Activated CD4-positive, alpha-beta memory T cell treated with anti-CD3 and anti-CD28 coated beads for 36 hours (primary cell): ENCODE measurements around the gene TOMM7. TPM values are rescaled to one million over a fixed set of nuclear protein-coding genes. Genes with fewer than 3 reads are reported as not detected.

Experiments used
- CTCF ChIA-PET: fragments of 350-600 bp; sonication (Branson Sonifier 250); formaldehyde crosslinking; loops from one replicate; lab custom pipeline; 2021; ENCODE audit warnings: antibody characterized with exemption, inconsistent platforms; lab: Charles Lee
- POLR2A ChIA-PET: fragments of 350-600 bp; sonication (Branson Sonifier 250); formaldehyde crosslinking; loops from one replicate; lab custom pipeline; 2021; ENCODE audit warnings: antibody characterized with exemption; lab: Charles Lee
- DNase-seq: peaks from one replicate; pipeline ENCODE4 v3.0.0-alpha.2; 2020
- H3K27ac Mint-ChIP-seq: one replicate; pipeline ENCODE4 v1.8.0; 2021; ENCODE audit warnings: mixed read lengths
- H3K27me3 Mint-ChIP-seq: one replicate; pipeline ENCODE4 v1.8.0; 2021; ENCODE audit warnings: mixed read lengths
- H3K36me3 Mint-ChIP-seq: one replicate; pipeline ENCODE4 v1.8.0; 2021; ENCODE audit warnings: mixed read lengths
- H3K4me1 Mint-ChIP-seq: one replicate; pipeline ENCODE4 v1.8.0; 2021; ENCODE audit warnings: low read depth, mixed read lengths
- H3K4me3 Mint-ChIP-seq: one replicate; pipeline ENCODE4 v1.8.0; 2021; ENCODE audit warnings: mild to moderate bottlenecking, mixed read lengths
- H3K9me3 Mint-ChIP-seq: one replicate; pipeline ENCODE4 v1.8.0; 2021; ENCODE audit warnings: mixed read lengths
- intact Hi-C: fragments of 100-400 bp; cut with micrococcal nuclease; formaldehyde crosslinking; loops from one replicate; pipeline ENCODE4 v1.15.1; 2023
- total RNA-seq, 2 experiments: library from RNA; stranded (reverse); gene quantifications; one replicate each; pipeline ENCODE4 v1.2.3, GENCODE V29; 2021

The TOMM7 gene
- total RNA-seq, result 100 to 1,000 TPM; 277 to 279 TPM

DNA sequence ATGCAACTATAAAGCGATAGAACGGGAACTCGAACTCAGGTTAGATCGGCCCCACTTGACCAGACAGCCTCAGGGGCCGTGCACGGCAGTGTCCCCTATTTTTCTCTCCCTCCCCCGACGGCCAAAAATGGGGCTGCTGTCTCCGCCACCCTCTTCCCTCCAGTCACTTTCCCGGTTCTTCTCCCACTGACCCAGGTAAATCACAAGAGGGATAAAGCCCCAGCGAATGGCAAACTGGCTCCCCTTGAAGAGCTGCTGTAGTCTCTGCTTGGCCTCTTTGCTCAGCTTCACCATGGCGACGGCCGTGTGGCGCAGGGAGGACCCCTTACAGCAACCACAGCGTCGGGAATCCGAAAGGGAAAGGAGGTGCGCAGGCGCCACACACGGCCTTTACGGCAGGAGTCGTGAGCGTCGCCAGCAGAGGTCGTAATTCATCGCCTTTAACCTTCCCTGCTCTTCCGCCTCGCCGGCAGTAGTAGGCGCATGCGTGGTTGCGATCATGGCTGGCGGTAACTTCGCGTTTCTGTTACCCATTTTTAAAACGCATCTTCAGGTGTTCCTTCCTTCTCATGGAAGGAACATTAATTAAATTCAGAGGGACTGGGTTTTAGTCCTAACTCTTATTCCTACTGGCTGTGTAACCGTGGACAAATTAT lies at the start of gene TOMM7:
Gene TOMM7, minus strand, starts transcription at position 364 of the 656 bp plus-strand sequence. Its CDS starts 70 bp downstream, at position 294.
- peak within 1 kb of the TSS; percentile 96 for H3K4me3 Mint-ChIP-seq
- intact Hi-C loops, result loop anchor here (1.0 to 5.0 kb wide), 6 partner anchors 32 to 359 kb away; partner anchors contain the start of genes HYCC1 and KLHL7
- CTCF ChIA-PET, result interaction anchor here (0.6 to 4.9 kb wide), 9 partner anchors 31 to 262 kb away, joined by 3 to 21 read pairs (median 3); partner anchors contain the start of gene IL6
- H3K27me3 Mint-ChIP-seq, result peaks cover 11% of the 10 kb centered on the region
- POLR2A ChIA-PET, result interaction anchor here (1.2 to 1.5 kb wide), 2 partner anchors 63 to 190 kb away, joined by 3 to 4 read pairs; no protein-coding TSS in a partner anchor
- DNase-seq, result peak; percentile 92
- H3K27ac Mint-ChIP-seq, result peak within 1 kb of the TSS; percentile 90
- H3K36me3 Mint-ChIP-seq, result peaks cover 3% of the 10 kb centered on the region
- no peaks in the 10 kb centered on the region for H3K9me3 Mint-ChIP-seq
- peaks cover 34% of the 10 kb centered on the region for H3K4me1 Mint-ChIP-seq

DNA sequence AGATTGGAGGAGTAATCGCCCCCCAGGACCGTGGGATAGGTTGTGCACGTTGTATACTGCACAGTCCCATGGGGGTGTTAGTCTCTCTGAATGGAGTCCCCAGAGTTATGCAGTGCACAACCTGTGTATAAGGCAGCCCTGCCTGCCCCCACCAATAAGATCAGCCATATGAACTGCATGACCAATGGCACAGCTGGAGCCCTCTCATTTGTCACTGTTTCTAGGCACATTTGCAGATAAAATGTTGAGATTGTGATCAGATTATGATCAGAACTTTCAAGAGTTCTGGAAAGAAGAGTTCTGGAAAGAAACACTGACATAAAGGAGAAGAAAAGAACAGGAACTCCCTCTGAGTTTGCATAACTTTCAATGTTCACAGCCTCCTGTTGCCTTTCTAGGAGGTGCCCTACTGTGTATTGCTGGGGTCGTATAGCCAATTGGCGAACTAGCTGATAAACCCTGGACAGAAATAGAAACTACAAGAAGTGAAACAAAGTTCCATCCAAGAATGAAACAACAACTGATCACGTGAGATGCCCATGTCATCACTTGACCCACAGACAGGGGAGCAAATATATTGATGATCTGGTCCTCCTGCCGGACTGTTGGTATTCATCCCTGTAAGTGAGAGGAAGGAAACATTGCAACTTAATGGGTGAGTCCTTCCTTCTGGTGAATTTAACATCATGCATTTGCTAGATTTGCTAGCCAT lies 49.6 kb upstream of the TOMM7 start:
- intact Hi-C loops, result no loop called here
- H3K4me1 Mint-ChIP-seq, result peaks cover 7% of the 10 kb centered on the region
- H3K9me3 Mint-ChIP-seq, result no peaks in the 10 kb centered on the region
- H3K27ac Mint-ChIP-seq, result no peak overlapping the region
- H3K27me3 Mint-ChIP-seq, result no peaks in the 10 kb centered on the region
- peaks cover 16% of the 10 kb centered on the region for H3K36me3 Mint-ChIP-seq
- DNase-seq, result no peak
- ChIA-PET CTCF (no interaction called here), POLR2A (no interaction called here)
- H3K4me3 Mint-ChIP-seq, result no peak overlapping the region

DNA sequence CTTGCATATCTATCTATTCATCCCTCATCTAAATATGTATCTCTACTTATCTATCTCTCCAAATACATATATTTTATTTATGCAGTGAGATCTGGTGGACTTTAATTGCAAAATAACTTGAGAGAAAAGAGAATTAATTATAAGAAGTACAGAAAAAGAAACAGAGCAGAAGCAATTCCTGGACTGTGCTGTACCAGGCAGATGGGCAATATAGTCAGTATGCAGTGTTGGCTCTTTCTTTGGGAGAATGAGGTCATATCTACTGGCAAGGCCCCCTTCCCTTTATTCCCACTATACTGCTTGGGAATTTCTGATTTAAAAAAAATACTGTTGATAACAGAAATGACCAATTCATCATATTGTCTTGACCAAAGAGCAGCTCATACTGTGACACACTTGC lies 49.0 kb upstream of the TOMM7 start:
- Mint-ChIP-seq H3K36me3 (peaks cover 16% of the 10 kb centered on the region), H3K27ac (no peak overlapping the region), H3K4me3 (no peak overlapping the region), H3K4me1 (peaks cover 7% of the 10 kb centered on the region), H3K27me3 (no peaks in the 10 kb centered on the region), H3K9me3 (no peaks in the 10 kb centered on the region)
- intact Hi-C loops, result no loop called here
- no peak for DNase-seq
- ChIA-PET POLR2A (no interaction called here), CTCF (no interaction called here)

DNA sequence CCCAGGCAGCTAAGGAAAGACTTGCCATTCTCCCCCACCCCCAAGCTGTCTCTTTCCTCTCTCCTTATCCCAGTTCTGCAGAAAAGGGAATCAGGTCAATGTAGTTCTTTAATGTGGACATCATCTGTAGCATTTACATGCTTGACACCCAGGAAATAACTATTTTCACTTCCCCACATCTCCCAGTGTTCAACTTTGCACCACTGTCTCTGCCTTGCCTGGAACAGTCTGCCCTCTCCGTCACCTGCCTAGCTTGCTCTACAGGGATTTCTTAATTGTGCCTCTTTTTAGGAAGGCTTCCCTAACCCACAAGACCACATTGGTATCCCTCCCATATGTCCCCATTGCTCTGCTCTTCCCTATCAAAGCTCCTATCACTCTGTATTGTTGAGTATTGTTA lies 45.9 kb upstream of the TOMM7 start:
- Mint-ChIP-seq H3K36me3 (peaks cover 30% of the 10 kb centered on the region), H3K9me3 (no peaks in the 10 kb centered on the region), H3K27ac (no peak overlapping the region), H3K27me3 (no peaks in the 10 kb centered on the region), H3K4me3 (no peak overlapping the region), H3K4me1 (peaks cover 7% of the 10 kb centered on the region)
- intact Hi-C loops, result no loop called here
- ChIA-PET CTCF (interaction anchor here (0.7 to 2.5 kb wide), 3 partner anchors 13 to 186 kb away, joined by 3 to 7 read pairs (median 4); no protein-coding TSS in a partner anchor), POLR2A (no interaction called here)
- DNase-seq, result no peak

DNA sequence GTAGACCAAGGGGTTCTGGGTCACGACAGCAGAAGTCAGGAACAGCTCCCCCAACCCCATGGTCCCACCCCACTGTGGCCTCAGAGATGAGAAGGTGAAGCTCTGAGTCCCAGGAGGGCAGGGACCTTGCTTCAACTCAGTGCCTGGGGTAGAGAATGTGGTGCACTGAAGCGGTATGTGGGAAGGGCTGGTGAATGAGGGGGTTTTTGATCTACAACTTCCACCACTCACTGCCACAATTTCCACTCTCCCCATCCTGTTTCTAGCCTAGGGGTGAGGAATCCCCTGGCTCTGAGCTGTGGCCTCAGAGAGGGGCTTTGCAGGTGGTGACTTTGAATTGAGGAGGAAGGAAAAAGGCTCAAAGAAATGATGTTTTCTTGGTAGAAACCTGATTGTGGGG lies 44.9 kb upstream of the TOMM7 start:
- Mint-ChIP-seq H3K9me3 (no peaks in the 10 kb centered on the region), H3K4me3 (no peak overlapping the region), H3K27me3 (no peaks in the 10 kb centered on the region), H3K4me1 (peaks cover 9% of the 10 kb centered on the region), H3K27ac (no peak overlapping the region), H3K36me3 (peaks cover 37% of the 10 kb centered on the region)
- DNase-seq, result no peak
- POLR2A ChIA-PET, result interaction anchor here (1.6 kb wide), 1 partner anchor 18 kb away, joined by 5 read pairs; no protein-coding TSS in a partner anchor
- CTCF ChIA-PET, result interaction anchor here (0.6 to 2.5 kb wide), 5 partner anchors 12 to 756 kb away, joined by 3 to 7 read pairs (median 4); no protein-coding TSS in a partner anchor
- intact Hi-C loops, result no loop called here

DNA sequence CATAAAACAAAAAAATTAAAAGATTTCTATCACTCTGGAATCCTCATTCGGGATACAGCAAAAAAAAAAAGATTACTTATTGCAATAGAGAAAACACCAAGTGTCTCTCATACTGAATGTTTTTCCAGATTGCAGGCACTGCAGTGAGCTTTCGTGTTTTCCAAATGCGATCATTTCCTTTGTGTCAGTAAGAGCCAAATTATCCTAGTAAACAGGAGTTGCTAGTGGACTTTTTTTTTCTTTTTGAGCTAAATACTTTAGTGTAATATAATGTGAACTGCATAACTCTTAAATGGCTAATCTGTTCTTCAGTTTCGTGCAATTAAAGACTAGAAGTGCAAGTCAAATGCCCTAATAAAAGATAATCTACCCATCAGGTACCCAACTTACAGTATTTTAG lies 44.4 kb upstream of the TOMM7 start:
- POLR2A ChIA-PET, result interaction anchor here (1.6 kb wide), 1 partner anchor 19 kb away, joined by 5 read pairs; no protein-coding TSS in a partner anchor
- Mint-ChIP-seq H3K4me1 (peaks cover 3% of the 10 kb centered on the region), H3K27me3 (no peaks in the 10 kb centered on the region), H3K9me3 (no peaks in the 10 kb centered on the region), H3K27ac (no peak overlapping the region), H3K36me3 (peaks cover 40% of the 10 kb centered on the region), H3K4me3 (no peak overlapping the region)
- no peak for DNase-seq
- CTCF ChIA-PET, result interaction anchor here (0.6 to 1.6 kb wide), 4 partner anchors 12 to 756 kb away, joined by 3 to 4 read pairs (median 4); no protein-coding TSS in a partner anchor
- intact Hi-C loops, result no loop called here

DNA sequence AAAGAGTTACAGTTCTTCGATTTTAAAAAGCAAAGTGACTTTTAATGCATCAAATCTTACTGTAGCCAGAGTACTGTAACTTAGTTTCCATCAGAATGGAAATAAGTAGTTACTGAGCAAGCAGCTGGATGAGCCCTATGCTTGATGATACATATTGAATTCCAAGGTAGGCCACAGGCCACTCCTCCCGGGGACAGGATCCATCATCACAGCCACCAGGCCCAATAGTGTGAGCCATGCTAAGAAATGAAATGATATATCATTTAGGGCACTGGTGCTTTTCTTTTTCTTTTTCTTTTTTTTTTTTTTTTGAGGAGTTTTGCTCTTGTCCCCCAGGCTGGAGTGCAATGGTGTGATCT lies 42.9 kb upstream of the TOMM7 start:
- Mint-ChIP-seq H3K4me3 (no peak overlapping the region), H3K4me1 (peaks cover 4% of the 10 kb centered on the region), H3K27me3 (no peaks in the 10 kb centered on the region), H3K9me3 (no peaks in the 10 kb centered on the region), H3K36me3 (peaks cover 48% of the 10 kb centered on the region), H3K27ac (no peak overlapping the region)
- intact Hi-C loops, result no loop called here
- no peak for DNase-seq
- CTCF ChIA-PET, result no interaction called here
- POLR2A ChIA-PET, result no interaction called here

DNA sequence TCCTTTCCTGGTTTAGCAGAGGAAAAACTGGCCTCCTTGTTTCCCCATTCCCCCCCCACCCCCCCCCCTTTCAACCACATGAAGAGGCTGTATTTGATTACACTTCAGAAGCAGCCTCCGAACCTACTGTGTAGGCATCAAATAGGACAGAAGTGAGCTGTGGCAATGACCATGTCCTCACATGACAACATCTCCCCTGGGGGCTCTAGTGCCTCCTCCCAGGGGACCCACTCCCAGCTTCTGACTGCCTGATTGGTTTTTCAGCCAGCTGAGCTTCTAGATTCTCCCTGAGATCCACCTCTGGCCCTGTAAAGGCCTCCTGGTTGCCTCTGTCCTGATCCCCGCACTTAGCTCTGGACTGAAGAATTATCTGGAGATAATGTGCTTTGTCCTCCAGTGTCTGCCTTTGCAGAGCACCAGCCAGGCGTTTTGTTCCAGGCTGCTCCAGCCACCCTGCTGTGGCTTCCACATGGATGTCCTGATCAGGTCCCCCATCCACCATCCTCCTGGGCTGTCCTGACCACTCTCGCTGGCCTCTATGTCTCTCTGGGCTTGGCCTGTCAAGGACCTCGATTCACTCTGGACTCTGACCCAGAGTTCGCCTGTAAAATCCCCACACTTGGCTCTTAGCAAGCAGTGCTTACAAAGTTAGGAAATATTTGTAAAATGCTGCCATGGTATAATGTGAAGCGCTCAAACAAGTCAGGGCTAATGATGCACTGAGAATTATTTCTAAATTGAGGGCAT lies 42.4 kb upstream of the TOMM7 start:
- CTCF ChIA-PET, result no interaction called here
- H3K36me3 Mint-ChIP-seq, result peaks cover 51% of the 10 kb centered on the region
- H3K9me3 Mint-ChIP-seq, result no peaks in the 10 kb centered on the region
- DNase-seq, result no peak
- no peak overlapping the region for H3K27ac Mint-ChIP-seq
- POLR2A ChIA-PET, result no interaction called here
- intact Hi-C loops, result no loop called here
- H3K4me1 Mint-ChIP-seq, result peaks cover 8% of the 10 kb centered on the region
- H3K4me3 Mint-ChIP-seq, result no peak overlapping the region
- H3K27me3 Mint-ChIP-seq, result no peaks in the 10 kb centered on the region

DNA sequence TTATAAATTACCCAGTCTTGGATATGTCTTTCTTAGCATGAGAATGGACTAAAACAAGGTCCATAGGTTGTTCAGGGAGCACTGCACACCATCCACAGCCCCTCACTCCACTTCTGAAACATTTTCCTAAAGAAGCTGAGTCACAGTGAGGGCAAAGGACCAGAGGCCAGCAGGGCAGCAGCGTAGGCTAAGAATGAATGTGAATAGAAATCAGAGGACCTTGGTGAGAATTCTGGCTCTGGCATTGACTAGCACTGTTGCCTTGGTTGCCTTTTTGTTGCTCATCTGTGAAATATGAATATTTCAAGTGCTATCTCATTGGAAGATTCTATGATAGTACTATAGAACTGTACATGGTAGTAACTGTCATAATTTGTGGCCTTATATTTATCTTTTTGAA lies 41.7 kb upstream of the TOMM7 start:
- POLR2A ChIA-PET, result no interaction called here
- H3K36me3 Mint-ChIP-seq, result peaks cover 54% of the 10 kb centered on the region

DNA sequence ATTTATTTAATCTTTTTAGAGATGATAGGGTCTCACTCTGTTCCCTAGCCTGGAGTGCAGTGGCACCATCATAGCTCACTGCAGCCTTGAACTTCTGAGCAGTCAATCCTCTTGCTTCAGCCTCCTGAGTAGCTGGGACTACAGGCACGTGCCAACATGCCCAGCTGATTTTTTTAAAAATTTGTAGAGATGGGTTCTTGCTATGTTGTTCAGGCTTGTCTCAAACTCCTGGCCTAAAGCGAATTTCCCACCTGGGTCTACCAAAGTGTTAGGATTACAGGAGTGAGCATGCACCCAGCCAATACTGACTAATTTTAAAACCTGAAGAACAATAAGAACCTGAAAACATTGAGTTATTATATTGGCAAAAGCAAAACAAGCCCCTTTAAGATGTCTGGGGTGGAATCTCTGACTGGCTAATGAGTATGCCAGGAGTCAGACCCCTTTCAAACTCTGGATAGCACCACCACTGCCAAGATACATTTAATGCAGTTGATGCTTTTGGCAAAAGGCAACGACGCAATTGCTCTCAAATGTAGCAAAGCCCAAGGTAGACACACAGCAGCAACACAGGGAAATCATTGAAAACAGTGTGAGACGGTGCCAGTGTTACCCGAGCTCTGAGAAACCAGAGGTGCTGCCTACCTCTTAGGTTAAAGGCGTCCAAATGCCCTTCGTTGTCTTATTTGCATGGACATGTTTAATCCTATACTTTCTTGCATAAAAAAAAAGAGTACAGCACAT lies 40.7 kb upstream of the TOMM7 start:
- Mint-ChIP-seq H3K4me1 (peaks cover 22% of the 10 kb centered on the region), H3K4me3 (no peak overlapping the region), H3K27ac (no peak overlapping the region), H3K9me3 (no peaks in the 10 kb centered on the region), H3K27me3 (no peaks in the 10 kb centered on the region), H3K36me3 (peaks cover 55% of the 10 kb centered on the region)
- CTCF ChIA-PET, result no interaction called here
- POLR2A ChIA-PET, result no interaction called here
- intact Hi-C loops, result no loop called here
- DNase-seq, result no peak

More for the DNA sequence above, 41.7 kb upstream of the TOMM7 start:
- Mint-ChIP-seq H3K27me3 (no peaks in the 10 kb centered on the region), H3K4me1 (peaks cover 13% of the 10 kb centered on the region), H3K27ac (no peak overlapping the region), H3K4me3 (no peak overlapping the region), H3K9me3 (no peaks in the 10 kb centered on the region)
- intact Hi-C loops, result no loop called here
- CTCF ChIA-PET, result no interaction called here
- no peak for DNase-seq

DNA sequence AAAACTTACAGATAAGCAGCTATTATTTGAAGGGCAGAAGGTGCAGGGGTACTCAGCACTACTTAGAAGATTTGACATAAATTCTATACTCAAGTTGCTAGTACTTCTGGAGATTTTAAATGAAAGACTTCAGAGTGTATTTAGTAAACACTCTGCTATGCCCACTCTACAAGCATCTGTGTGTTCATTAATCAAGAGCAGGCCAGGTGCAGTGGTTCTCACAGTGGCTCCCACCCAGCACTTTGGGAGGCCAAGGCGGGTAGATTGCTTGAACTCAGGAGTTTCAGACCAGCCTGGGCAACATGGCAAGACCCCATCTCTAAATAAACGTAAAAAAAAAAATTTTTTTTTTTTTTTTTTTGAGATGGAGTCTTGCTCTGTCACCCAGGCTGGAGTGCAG lies 38.9 kb upstream of the TOMM7 start:
- intact Hi-C loops, result no loop called here
- Mint-ChIP-seq H3K27me3 (no peaks in the 10 kb centered on the region), H3K4me3 (no peak overlapping the region), H3K9me3 (no peaks in the 10 kb centered on the region), H3K36me3 (peaks cover 59% of the 10 kb centered on the region), H3K4me1 (peaks cover 31% of the 10 kb centered on the region), H3K27ac (no peak overlapping the region)
- no peak for DNase-seq
- ChIA-PET CTCF (interaction anchor here (0.7 to 2.7 kb wide), 2 partner anchors 79 to 194 kb away, joined by 3 to 22 read pairs; no protein-coding TSS in a partner anchor), POLR2A (no interaction called here)
